Vagina (tissue), 2 donors: ENCODE measurements around the gene DPY19L1.
"Not testable (repeated sequence)": the region's sequence is repeated elsewhere in the genome, so short reads cannot be mapped to it uniquely, and the experiment has no call there.

Experiments used
- CTCF ChIP-seq, 3 experiments: fragments of 450-650 bp in 2 of 3; fragments of 200-600 bp in 1 of 3; sonication (generic) in 1 of 3; IDR thresholded peaks; one replicate each; pipeline ENCODE4 v1.5.1; 2017 to 2019; ENCODE audit warnings: antibody characterized with exemption in 3 of 3, mild to moderate bottlenecking in 2 of 3, moderate library complexity in 2 of 3
- POLR2A ChIP-seq, 2 donors: fragments of 450-650 bp; IDR thresholded peaks; one replicate each; pipeline ENCODE4 v1.6.1; 2017; ENCODE audit warnings: antibody characterized with exemption in 2 of 2, mild to moderate bottlenecking in 2 of 2, moderate library complexity in 2 of 2
- POLR2AphosphoS5 ChIP-seq, 2 donors: sonication (generic); formaldehyde crosslinking; IDR thresholded peaks; one replicate each; pipeline ENCODE4 v1.9.0; 2017; ENCODE audit warnings: antibody characterized with exemption in 2 of 2, mild to moderate bottlenecking in 2 of 2, low read depth in 1 of 2; ENCODE audit not compliant: insufficient read depth in 1 of 2

- TF ChIP-seq CTCF (IDR thresholded peaks at IDR 0.05); POLR2AphosphoS5 (IDR thresholded peaks at IDR 0.05; ENCODE audit: insufficient read depth in 1 of 2, low read depth in 1 of 2); POLR2A (IDR thresholded peaks at IDR 0.05): not testable (repeated sequence)
These were observed 10.6 kb upstream of the DPY19L1 start for GRCh38 chr7:35047912-35048305.
